Measurements from ENCODE around the gene CSNK1G1. TPM values are rescaled to one million over a fixed set of nuclear protein-coding genes. Genes with fewer than 3 reads are reported as not detected.

Gene CSNK1G1
- total and polyA plus RNA-seq, 4 donors = 2.5 to 25.3 (median 9.1) TPM

GRCh38 chr15:64148168-64148567, 207.8 kb downstream of the CSNK1G1 start:
- Histone ChIP-seq H3K36me3 (ENCODE audit: control insufficient read depth in 1 of 2, insufficient read depth in 2 of 2, low read length in 1 of 2) (no peaks in the 10 kb centered on the region), H3K9me3 (ENCODE audit: control insufficient read depth, low read length) (no peaks in the 10 kb centered on the region), H3K4me1 (ENCODE audit: control insufficient read depth in 1 of 2, insufficient read depth in 2 of 2, low read length in 2 of 2) (no peaks in the 10 kb centered on the region), H3K27ac (ENCODE audit: low read depth in 1 of 2, low read length in 2 of 2) (no peak overlapping the region), H3K4me3 (ENCODE audit: low read length in 2 of 2) (no peak overlapping the region), H3K27me3 (ENCODE audit: control insufficient read depth in 1 of 2, insufficient read depth in 2 of 2, low read length in 1 of 2) (no peaks in the 10 kb centered on the region)
- ATAC-seq (ENCODE audit: low FRiP score) (no peak), DNase-seq (no peak)
- 80 to 81% methylated on average over 7 of the region's 7 CpGs for WGBS, 2 donors
- intact Hi-C loops (cut with DNase I) = no loop called here

GRCh38 chr15:64146885-64147681, 208.9 kb downstream of the CSNK1G1 start:
- Histone ChIP-seq H3K4me3 (ENCODE audit: low read length in 2 of 2) (no peak overlapping the region), H3K27me3 (ENCODE audit: control insufficient read depth in 1 of 2, insufficient read depth in 2 of 2, low read length in 1 of 2) (no peaks in the 10 kb centered on the region), H3K36me3 (ENCODE audit: control insufficient read depth in 1 of 2, insufficient read depth in 2 of 2, low read length in 1 of 2) (no peaks in the 10 kb centered on the region), H3K27ac (ENCODE audit: low read depth in 1 of 2, low read length in 2 of 2) (no peak overlapping the region), H3K9me3 (ENCODE audit: control insufficient read depth, low read length) (no peaks in the 10 kb centered on the region), H3K4me1 (ENCODE audit: control insufficient read depth in 1 of 2, insufficient read depth in 2 of 2, low read length in 2 of 2) (no peaks in the 10 kb centered on the region)
- intact Hi-C loops (cut with DNase I) = no loop called here
- 73% methylated on average over 26 of the region's 26 CpGs for WGBS, 2 donors
- ATAC-seq (ENCODE audit: low FRiP score) (no peak), DNase-seq (no peak)

GRCh38 chr15:64146520-64146884, 209.5 kb downstream of the CSNK1G1 start:
- 88 to 91% methylated on average over 3 of the region's 3 CpGs for WGBS, 2 donors
- intact Hi-C loops (cut with DNase I) = no loop called here
- H3K36me3 ChIP-seq (ENCODE audit: control insufficient read depth in 1 of 2, insufficient read depth in 2 of 2, low read length in 1 of 2) = no peaks in the 10 kb centered on the region
- ATAC-seq (ENCODE audit: low FRiP score) = no peak
- no peaks in the 10 kb centered on the region for H3K4me1 ChIP-seq (ENCODE audit: control insufficient read depth in 1 of 2, insufficient read depth in 2 of 2, low read length in 2 of 2)
- H3K27ac ChIP-seq (ENCODE audit: low read depth in 1 of 2, low read length in 2 of 2) = no peak overlapping the region
- no peak overlapping the region for H3K4me3 ChIP-seq (ENCODE audit: low read length in 2 of 2)
- H3K27me3 ChIP-seq (ENCODE audit: control insufficient read depth in 1 of 2, insufficient read depth in 2 of 2, low read length in 1 of 2) = no peaks in the 10 kb centered on the region
- H3K9me3 ChIP-seq (ENCODE audit: control insufficient read depth, low read length) = no peaks in the 10 kb centered on the region
- no peak for DNase-seq

DNA sequence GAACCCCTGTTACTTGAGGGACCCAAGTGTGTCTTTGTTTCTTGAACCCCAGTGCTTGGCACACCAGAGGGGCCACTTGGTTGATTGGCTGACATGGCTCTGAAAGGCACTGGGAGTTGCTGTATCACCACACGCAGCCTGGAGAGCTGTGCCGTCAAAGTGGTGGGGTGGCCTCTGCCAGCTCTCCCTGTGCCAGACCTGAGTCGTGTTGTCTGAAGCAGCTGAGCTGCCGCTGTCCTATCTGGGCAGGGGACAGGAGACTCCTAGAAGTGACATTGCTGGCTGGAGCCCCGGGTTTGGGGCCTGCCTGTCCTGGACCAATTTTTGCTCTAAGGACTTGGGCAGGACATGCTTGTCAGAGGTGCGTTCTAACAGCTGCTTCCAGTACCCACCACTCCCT, 209.9 kb downstream of the CSNK1G1 start:
- intact Hi-C loops (cut with DNase I) = no loop called here
- 64 to 65% methylated on average over 6 of the region's 6 CpGs for WGBS, 2 donors

GRCh38 chr15:64144565-64145281, 211.2 kb downstream of the CSNK1G1 start:
- DNase-seq (no peak), ATAC-seq (ENCODE audit: low FRiP score) (no peak)
- H3K4me3 ChIP-seq (ENCODE audit: low read length in 2 of 2) = no peak overlapping the region
- no peaks in the 10 kb centered on the region for H3K9me3 ChIP-seq (ENCODE audit: control insufficient read depth, low read length)
- intact Hi-C loops (cut with DNase I) = no loop called here
- no peaks in the 10 kb centered on the region for H3K36me3 ChIP-seq (ENCODE audit: control insufficient read depth in 1 of 2, insufficient read depth in 2 of 2, low read length in 1 of 2)
- no peaks in the 10 kb centered on the region for H3K4me1 ChIP-seq (ENCODE audit: control insufficient read depth in 1 of 2, insufficient read depth in 2 of 2, low read length in 2 of 2)
- no peaks in the 10 kb centered on the region for H3K27me3 ChIP-seq (ENCODE audit: control insufficient read depth in 1 of 2, insufficient read depth in 2 of 2, low read length in 1 of 2)
- WGBS, 2 donors = 65 to 69% methylated on average over 14 of the region's 14 CpGs
- H3K27ac ChIP-seq (ENCODE audit: low read depth in 1 of 2, low read length in 2 of 2) = no peak overlapping the region

More for the DNA sequence above, 209.9 kb downstream of the CSNK1G1 start:
- no peak overlapping the region for H3K4me3 ChIP-seq (ENCODE audit: low read length in 2 of 2)
- H3K36me3 ChIP-seq (ENCODE audit: control insufficient read depth in 1 of 2, insufficient read depth in 2 of 2, low read length in 1 of 2) = no peaks in the 10 kb centered on the region
- ATAC-seq (ENCODE audit: low FRiP score) (no peak), DNase-seq (no peak)
- H3K27ac ChIP-seq (ENCODE audit: low read depth in 1 of 2, low read length in 2 of 2) = no peak overlapping the region
- H3K4me1 ChIP-seq (ENCODE audit: control insufficient read depth in 1 of 2, insufficient read depth in 2 of 2, low read length in 2 of 2) = no peaks in the 10 kb centered on the region
- no peaks in the 10 kb centered on the region for H3K9me3 ChIP-seq (ENCODE audit: control insufficient read depth, low read length)
- no peaks in the 10 kb centered on the region for H3K27me3 ChIP-seq (ENCODE audit: control insufficient read depth in 1 of 2, insufficient read depth in 2 of 2, low read length in 1 of 2)

- no peaks in the 10 kb centered on the region for H3K9me3 ChIP-seq (ENCODE audit: control insufficient read depth, low read length)
- no peak overlapping the region for H3K27ac ChIP-seq (ENCODE audit: low read depth in 1 of 2, low read length in 2 of 2)
- no peaks in the 10 kb centered on the region for H3K4me1 ChIP-seq (ENCODE audit: control insufficient read depth in 1 of 2, insufficient read depth in 2 of 2, low read length in 2 of 2)
- no peak overlapping the region for H3K4me3 ChIP-seq (ENCODE audit: low read length in 2 of 2)
- H3K27me3 ChIP-seq (ENCODE audit: control insufficient read depth in 1 of 2, insufficient read depth in 2 of 2, low read length in 1 of 2) = no peaks in the 10 kb centered on the region
- no peaks in the 10 kb centered on the region for H3K36me3 ChIP-seq (ENCODE audit: control insufficient read depth in 1 of 2, insufficient read depth in 2 of 2, low read length in 1 of 2)
- intact Hi-C loops (cut with DNase I) = no loop called here
- 81 to 87% methylated on average over 8 of the region's 8 CpGs for WGBS, 2 donors
- DNase-seq (no peak), ATAC-seq (ENCODE audit: low FRiP score) (no peak)
Measured at GRCh38 chr15:64144192-64144564, 211.8 kb downstream of the CSNK1G1 start.

- DNase-seq (no peak), ATAC-seq (ENCODE audit: low FRiP score) (no peak)
- Histone ChIP-seq H3K27me3 (ENCODE audit: control insufficient read depth in 1 of 2, insufficient read depth in 2 of 2, low read length in 1 of 2) (no peaks in the 10 kb centered on the region), H3K36me3 (ENCODE audit: control insufficient read depth in 1 of 2, insufficient read depth in 2 of 2, low read length in 1 of 2) (no peaks in the 10 kb centered on the region), H3K9me3 (ENCODE audit: control insufficient read depth, low read length) (no peaks in the 10 kb centered on the region), H3K27ac (ENCODE audit: low read depth in 1 of 2, low read length in 2 of 2) (no peak overlapping the region), H3K4me1 (ENCODE audit: control insufficient read depth in 1 of 2, insufficient read depth in 2 of 2, low read length in 2 of 2) (no peaks in the 10 kb centered on the region), H3K4me3 (ENCODE audit: low read length in 2 of 2) (no peak overlapping the region)
- WGBS, 2 donors = 87 to 89% methylated on average over 6 of the region's 6 CpGs
- intact Hi-C loops (cut with DNase I) = no loop called here
Measured at GRCh38 chr15:64143276-64143675, 212.7 kb downstream of the CSNK1G1 start.

- Histone ChIP-seq H3K4me3 (ENCODE audit: low read length in 2 of 2) (no peak overlapping the region), H3K4me1 (ENCODE audit: control insufficient read depth in 1 of 2, insufficient read depth in 2 of 2, low read length in 2 of 2) (no peaks in the 10 kb centered on the region), H3K27me3 (ENCODE audit: control insufficient read depth in 1 of 2, insufficient read depth in 2 of 2, low read length in 1 of 2) (no peaks in the 10 kb centered on the region), H3K36me3 (ENCODE audit: control insufficient read depth in 1 of 2, insufficient read depth in 2 of 2, low read length in 1 of 2) (peaks cover 0 to 2% of the 10 kb centered on the region in 2 donors), H3K9me3 (ENCODE audit: control insufficient read depth, low read length) (no peaks in the 10 kb centered on the region), H3K27ac (ENCODE audit: low read depth in 1 of 2, low read length in 2 of 2) (no peak overlapping the region)
- DNase-seq (no peak), ATAC-seq (ENCODE audit: low FRiP score) (no peak)
- WGBS, 2 donors = 95 to 96% methylated on average over 8 of the region's 8 CpGs
- intact Hi-C loops (cut with DNase I) = no loop called here
Measured at GRCh38 chr15:64141798-64142512, 214.0 kb downstream of the CSNK1G1 start.
